ENCODE data around the gene NCAPG2.

The NCAPG2 gene

GRCh38 chr7:158588878-158589442 is 115.6 kb downstream of the NCAPG2 start:
- H2AFZ ChIP-seq (ENCODE audit: low read depth) = no peak overlapping the region
- peaks cover 7% of the 10 kb centered on the region; the same call in 1 of the 2 replicates for H3K27me3 ChIP-seq (ENCODE audit: insufficient read depth, low read depth)
- no peak overlapping the region for H3K4me2 ChIP-seq
- H4K20me1 ChIP-seq (ENCODE audit: insufficient read depth) = no peaks in the 10 kb centered on the region
- no peaks in the 10 kb centered on the region for H3K36me3 ChIP-seq (ENCODE audit: insufficient read depth)
- no peaks in the 10 kb centered on the region for H3K79me2 ChIP-seq (ENCODE audit: insufficient read depth, low read depth)
- H3K4me3 ChIP-seq (IDR thresholded peaks at IDR 0.05; ENCODE audit: insufficient read depth, low read depth, low read length) = no peak overlapping the region
- H3K9ac ChIP-seq = no peak overlapping the region
- H3K27ac ChIP-seq = no peak overlapping the region
- TF ChIP-seq CTCF (conservative IDR thresholded peaks at IDR 0.05; ENCODE audit: low read depth, low read length) = no peak
- no peaks in the 10 kb centered on the region for H3K4me1 ChIP-seq (ENCODE audit: low read depth, poor library complexity, severe bottlenecking)

- Histone ChIP-seq H3K4me1 (ENCODE audit: low read depth, poor library complexity, severe bottlenecking) (no peaks in the 10 kb centered on the region), H3K27ac (no peak overlapping the region), H4K20me1 (ENCODE audit: insufficient read depth) (no peaks in the 10 kb centered on the region), H3K4me3 (IDR thresholded peaks at IDR 0.05; ENCODE audit: insufficient read depth, low read depth, low read length) (no peak overlapping the region), H3K9ac (no peak overlapping the region), H3K36me3 (ENCODE audit: insufficient read depth) (no peaks in the 10 kb centered on the region), H2AFZ (ENCODE audit: low read depth) (no peak overlapping the region), H3K4me2 (no peak overlapping the region), H3K79me2 (ENCODE audit: insufficient read depth, low read depth) (no peaks in the 10 kb centered on the region), H3K27me3 (ENCODE audit: insufficient read depth, low read depth) (peaks cover 13% of the 10 kb centered on the region)
- no peak for TF ChIP-seq CTCF (conservative IDR thresholded peaks at IDR 0.05; ENCODE audit: low read depth, low read length)
These were observed 116.3 kb downstream of the NCAPG2 start for GRCh38 chr7:158588085-158588877.

- H3K4me2 ChIP-seq = no peak within 1 kb of the TSS
- no peak within 1 kb of the TSS for H3K9ac ChIP-seq
These were observed 117.2 kb downstream of the NCAPG2 start, which contains the start of gene PTPRN2 for GRCh38 chr7:158587162-158588084. Gene PTPRN2 (minus strand): TSS chr7:158587823.

More at GRCh38 chr7:158587162-158588084, 117.2 kb downstream of the NCAPG2 start, which contains the start of gene PTPRN2:
- no peaks in the 10 kb centered on the region for H4K20me1 ChIP-seq (ENCODE audit: insufficient read depth)
- H3K27ac ChIP-seq = no peak within 1 kb of the TSS
- no peaks in the 10 kb centered on the region for H3K79me2 ChIP-seq (ENCODE audit: insufficient read depth, low read depth)
- TF ChIP-seq CTCF (conservative IDR thresholded peaks at IDR 0.05; ENCODE audit: low read depth, low read length) = no peak
- H3K27me3 ChIP-seq (ENCODE audit: insufficient read depth, low read depth) = peaks cover 13% of the 10 kb centered on the region
- no peaks in the 10 kb centered on the region for H3K4me1 ChIP-seq (ENCODE audit: low read depth, poor library complexity, severe bottlenecking)
- no peak within 1 kb of the TSS for H3K4me3 ChIP-seq (IDR thresholded peaks at IDR 0.05; ENCODE audit: insufficient read depth, low read depth, low read length)
- H2AFZ ChIP-seq (ENCODE audit: low read depth) = no peak within 1 kb of the TSS
- H3K36me3 ChIP-seq (ENCODE audit: insufficient read depth) = no peaks in the 10 kb centered on the region
